OCI-LY7 (cell line): ENCODE data around the gene SUPT3H. TPM values are rescaled to one million over a fixed set of nuclear protein-coding genes. Genes with fewer than 3 reads are reported as not detected.

Experiments
- BruUV-seq: library from RNA; stranded (reverse); fragments of 400-500 nt; replicated peaks from 2 replicates; lab custom pipeline; 2021; lab: Mats Ljungman, UMichigan
- CTCF ChIA-PET: fragments of 300-600 bp; sonication (Branson Sonifier 250); formaldehyde crosslinking; loops from one replicate; lab custom pipeline; 2022; ENCODE audit warnings: antibody characterized with exemption; ENCODE audit not compliant: unreplicated experiment; lab: Charles Lee
- POLR2A ChIA-PET: fragments of 300-600 bp; sonication (Branson Sonifier 250); formaldehyde crosslinking; loops from one replicate; lab custom pipeline; 2022; ENCODE audit warnings: antibody characterized with exemption; lab: Charles Lee
- DNase-seq: peaks from one replicate; pipeline ENCODE4 v3.0.0-alpha.2; 2015; ENCODE audit warnings: low spot score
- H2AFZ ChIP-seq: fragments of 200-600 bp; sonication (generic), shearing (Covaris generic); 2 replicates; pipeline ENCODE4 v1.6.1; 2014; ENCODE audit warnings: mild to moderate bottlenecking, antibody characterized with exemption, low read length, moderate library complexity
- H3K27ac ChIP-seq: fragments of 200-600 bp; sonication (generic); 2 replicates; pipeline ENCODE4 v1.5.1; 2014; ENCODE audit warnings: mixed run types, low read depth, mild to moderate bottlenecking, moderate library complexity, low read length, inconsistent platforms; ENCODE audit not compliant: poor library complexity, severe bottlenecking
- H3K36me3 ChIP-seq: fragments of 200-600 bp; sonication (generic); 2 replicates; pipeline ENCODE4 v1.6.1; 2014; ENCODE audit warnings: mild to moderate bottlenecking, antibody characterized with exemption, low read length, moderate library complexity, mixed read lengths; ENCODE audit not compliant: insufficient read depth
- H3K4me1 ChIP-seq: fragments of 200-600 bp; sonication (generic); 2 replicates; pipeline ENCODE4 v1.5.1; 2014; ENCODE audit warnings: mild to moderate bottlenecking, low read length; ENCODE audit not compliant: insufficient read depth, poor library complexity, severe bottlenecking
- H3K4me2 ChIP-seq: fragments of 200-600 bp; sonication (generic); 2 replicates; pipeline ENCODE4 v1.6.1; 2014; ENCODE audit warnings: mild to moderate bottlenecking, low read length
- H3K4me3 ChIP-seq: fragments of 200-600 bp; sonication (generic); 2 replicates; pipeline ENCODE4 v1.5.1; 2014; ENCODE audit warnings: mild to moderate bottlenecking, low read depth, low read length; ENCODE audit not compliant: poor library complexity, severe bottlenecking
- H3K79me2 ChIP-seq: fragments of 200-600 bp; sonication (generic); 2 replicates; pipeline ENCODE4 v1.6.1; 2016; ENCODE audit warnings: low read depth, mild to moderate bottlenecking, low read length, moderate library complexity, mixed read lengths; ENCODE audit not compliant: insufficient read depth
- H3K9me2 ChIP-seq: fragments of 200-600 bp; sonication (generic); 2 replicates; pipeline ENCODE4 v1.6.1; 2016; ENCODE audit warnings: mild to moderate bottlenecking, low read length, mixed read lengths; ENCODE audit not compliant: insufficient read depth
- H3K9me3 ChIP-seq: fragments of 200-600 bp; sonication (generic); 2 replicates; pipeline ENCODE4 v1.6.1; 2014; ENCODE audit warnings: mild to moderate bottlenecking, mixed run types, low read length, mixed read lengths
- H4K20me1 ChIP-seq: fragments of 200-600 bp; sonication (generic); 2 replicates; pipeline ENCODE4 v1.6.1; 2014; ENCODE audit warnings: mild to moderate bottlenecking, antibody characterized with exemption, low read length, moderate library complexity, mixed read lengths; ENCODE audit not compliant: insufficient read depth
- EZH2phosphoT487 ChIP-seq: fragments of 200-600 bp; sonication (generic); IDR thresholded peaks from 2 replicates; pipeline ENCODE4 v1.6.1; 2018; ENCODE audit warnings: low read depth, borderline replicate concordance, mild to moderate bottlenecking, mixed run types, antibody characterized with exemption, low read length, moderate library complexity, mixed read lengths
- intact Hi-C: fragments of 100-400 bp; cut with micrococcal nuclease; formaldehyde crosslinking; loops from one replicate; pipeline ENCODE4 v1.10.0; 2022; ENCODE audit not compliant: unreplicated experiment
- total RNA-seq, 2 experiments: library from RNA; depleted of rRNA in 1 of 2; stranded (reverse); fragments of >200 nt in 1 of 2; shearing (Covaris generic) in 1 of 2; gene quantifications; 2 replicates each; pipeline ENCODE4 v1.2.3, GENCODE V29; 2014 to 2022
- TF ChIP-seq, protein P1 (sequence below): fragments of 200-600 bp; sonication (generic); conservative IDR thresholded peaks from 2 replicates; pipeline ENCODE4 v1.5.1; 2014; ENCODE audit warnings: mild to moderate bottlenecking, antibody characterized with exemption, low read length, moderate library complexity, mixed read lengths

Gene SUPT3H
- total RNA-seq, 2 experiments from 2014 or later, result 1.1 to 7.1 TPM

DNA sequence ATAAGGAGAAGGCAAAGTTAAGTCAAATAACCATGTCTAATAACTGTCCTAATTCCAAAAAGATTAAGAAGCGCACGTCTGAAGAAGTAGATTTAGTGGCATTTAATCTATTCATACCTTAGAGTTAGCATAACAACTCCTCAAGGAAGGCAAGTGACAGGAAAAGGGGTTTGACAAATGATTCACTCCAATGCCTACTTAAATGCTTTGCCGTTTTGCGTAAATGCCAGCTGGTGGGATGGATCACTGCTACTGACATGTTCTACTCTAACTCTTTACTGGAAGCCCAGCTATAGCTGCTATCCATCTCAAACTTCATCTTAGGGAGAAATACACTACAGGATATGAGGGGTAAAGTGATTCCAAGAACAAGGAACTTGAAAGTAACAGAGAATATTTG is 396.9 kb downstream of the SUPT3H start:
- Histone ChIP-seq H3K27ac (no peak overlapping the region), H3K4me1 (no peaks in the 10 kb centered on the region), H3K9me2 (no peaks in the 10 kb centered on the region), H3K4me3 (no peak overlapping the region), H3K4me2 (no peak overlapping the region), H4K20me1 (no peaks in the 10 kb centered on the region), H3K79me2 (no peaks in the 10 kb centered on the region), H3K36me3 (no peaks in the 10 kb centered on the region), H3K9me3 (no peaks in the 10 kb centered on the region), H2AFZ (no peak overlapping the region)
- TF ChIP-seq, protein P1, sequence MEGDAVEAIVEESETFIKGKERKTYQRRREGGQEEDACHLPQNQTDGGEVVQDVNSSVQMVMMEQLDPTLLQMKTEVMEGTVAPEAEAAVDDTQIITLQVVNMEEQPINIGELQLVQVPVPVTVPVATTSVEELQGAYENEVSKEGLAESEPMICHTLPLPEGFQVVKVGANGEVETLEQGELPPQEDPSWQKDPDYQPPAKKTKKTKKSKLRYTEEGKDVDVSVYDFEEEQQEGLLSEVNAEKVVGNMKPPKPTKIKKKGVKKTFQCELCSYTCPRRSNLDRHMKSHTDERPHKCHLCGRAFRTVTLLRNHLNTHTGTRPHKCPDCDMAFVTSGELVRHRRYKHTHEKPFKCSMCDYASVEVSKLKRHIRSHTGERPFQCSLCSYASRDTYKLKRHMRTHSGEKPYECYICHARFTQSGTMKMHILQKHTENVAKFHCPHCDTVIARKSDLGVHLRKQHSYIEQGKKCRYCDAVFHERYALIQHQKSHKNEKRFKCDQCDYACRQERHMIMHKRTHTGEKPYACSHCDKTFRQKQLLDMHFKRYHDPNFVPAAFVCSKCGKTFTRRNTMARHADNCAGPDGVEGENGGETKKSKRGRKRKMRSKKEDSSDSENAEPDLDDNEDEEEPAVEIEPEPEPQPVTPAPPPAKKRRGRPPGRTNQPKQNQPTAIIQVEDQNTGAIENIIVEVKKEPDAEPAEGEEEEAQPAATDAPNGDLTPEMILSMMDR, result no peak
- no peak for TF ChIP-seq EZH2phosphoT487
- DNase-seq, result no peak
- no TSS peak for BruUV-seq
- POLR2A ChIA-PET, result no interaction called here
- CTCF ChIA-PET, result no interaction called here
- intact Hi-C loops, result no loop called here

DNA sequence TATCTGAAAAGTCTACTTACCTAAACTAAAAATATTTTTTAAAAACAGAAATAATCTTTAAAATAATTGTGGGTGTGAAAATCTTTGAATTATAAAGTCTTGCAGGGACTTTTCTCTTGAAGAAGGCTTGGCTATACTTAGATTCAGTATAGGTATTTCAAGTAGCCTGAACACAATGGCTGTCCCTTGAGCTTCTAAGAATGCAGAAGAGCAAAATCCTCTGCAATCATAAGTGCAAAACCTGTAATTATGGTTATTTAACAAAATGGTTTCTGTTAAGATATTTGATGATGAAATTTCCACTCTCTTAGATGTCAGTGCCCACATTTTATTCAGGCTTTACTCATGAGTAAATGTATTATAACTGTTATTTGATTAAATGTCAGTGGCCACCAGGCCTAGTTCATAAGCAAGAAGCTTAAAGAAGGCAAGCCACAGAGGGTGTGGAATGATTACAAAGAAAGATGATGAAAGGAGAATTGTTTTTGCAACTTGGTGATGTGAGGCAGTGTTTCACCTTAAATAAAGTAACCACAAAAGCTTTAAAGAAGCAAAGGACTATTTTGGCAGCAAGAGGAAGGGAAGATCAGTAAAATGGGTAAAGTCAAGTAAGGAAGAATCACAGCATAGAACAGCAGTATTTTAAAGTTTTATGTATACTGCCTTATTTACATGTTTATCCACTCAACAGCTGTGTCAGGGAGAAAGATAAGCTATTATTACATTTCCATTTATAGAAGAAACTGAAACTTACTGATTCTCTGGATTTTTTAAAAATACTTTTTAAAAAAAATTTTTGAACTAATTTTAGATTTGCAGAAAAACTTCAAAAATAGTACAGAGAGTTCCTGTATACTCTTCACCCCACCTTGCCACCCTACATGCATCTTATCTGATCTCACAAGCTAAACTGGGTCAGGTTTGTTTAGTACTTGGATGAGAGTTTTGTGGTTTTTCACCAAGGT is 400.8 kb downstream of the SUPT3H start:
- no peak overlapping the region for H3K4me2 ChIP-seq
- POLR2A ChIA-PET, result no interaction called here
- no peaks in the 10 kb centered on the region for H4K20me1 ChIP-seq
- DNase-seq, result no peak
- H3K9me3 ChIP-seq, result 0 out of 2 replicates have a peak, but pooled peaks cover 7% of the 10 kb centered on the region
- H3K36me3 ChIP-seq, result no peaks in the 10 kb centered on the region
- H2AFZ ChIP-seq, result no peak overlapping the region
- BruUV-seq, result no TSS peak
- no peak overlapping the region for H3K27ac ChIP-seq
- intact Hi-C loops, result no loop called here
- H3K9me2 ChIP-seq, result no peaks in the 10 kb centered on the region
- TF ChIP-seq EZH2phosphoT487, result no peak
- TF ChIP-seq, protein P1, result no peak
- H3K79me2 ChIP-seq, result no peaks in the 10 kb centered on the region
- no peaks in the 10 kb centered on the region for H3K4me1 ChIP-seq
- CTCF ChIA-PET, result no interaction called here
- no peak overlapping the region for H3K4me3 ChIP-seq

DNA sequence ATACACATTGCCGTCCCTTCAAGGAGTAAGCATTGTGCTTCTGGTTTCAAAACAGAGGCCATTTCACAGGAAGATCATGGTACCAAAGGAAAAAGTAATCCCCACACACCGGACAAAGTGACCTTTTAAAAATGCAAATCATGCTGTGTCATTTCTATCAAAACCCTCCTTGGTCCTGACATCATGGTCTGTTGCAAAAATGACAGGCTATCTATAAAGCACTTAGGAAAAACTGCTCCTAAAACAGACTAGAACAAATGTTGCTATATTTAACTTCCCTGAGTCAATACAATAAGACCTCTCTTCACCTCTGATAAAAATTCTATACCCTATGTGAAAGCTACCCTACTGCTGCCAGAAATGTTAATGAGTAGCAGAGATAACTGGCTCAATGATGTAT is 403.2 kb downstream of the SUPT3H start:
- intact Hi-C loops, result no loop called here
- Histone ChIP-seq H3K36me3 (no peaks in the 10 kb centered on the region), H4K20me1 (no peaks in the 10 kb centered on the region), H3K4me3 (no peak overlapping the region), H3K9me3 (0 out of 2 replicates have a peak, but pooled peaks cover 7% of the 10 kb centered on the region), H2AFZ (no peak overlapping the region), H3K4me2 (no peak overlapping the region), H3K9me2 (no peaks in the 10 kb centered on the region), H3K27ac (no peak overlapping the region), H3K79me2 (no peaks in the 10 kb centered on the region), H3K4me1 (no peaks in the 10 kb centered on the region)
- no TSS peak for BruUV-seq
- no peak for TF ChIP-seq EZH2phosphoT487
- TF ChIP-seq, protein P1, result no peak
- ChIA-PET CTCF (no interaction called here), POLR2A (no interaction called here)
- DNase-seq, result no peak
